Activated CD4-positive, alpha-beta T cell treated with anti-CD3 and anti-CD28 coated beads for 24 hours (primary cell): ENCODE data around the gene GPT2.
"Not testable (repeated sequence)": the region's sequence is repeated elsewhere in the genome, so short reads cannot be mapped to it uniquely, and the experiment has no call there.

Source experiments
- DNase-seq, 2 donors: peaks; one replicate each; pipeline ENCODE4 v3.0.0-alpha.2; 2020; ENCODE audit warnings: low read depth in 2 of 2

Gene GPT2

GRCh38 chr16:46920402-46921068 is 36.4 kb downstream of the GPT2 start:
- DNase-seq: no peak

GRCh38 chr16:46922239-46922638 is 38.1 kb downstream of the GPT2 start:
- no peak for DNase-seq

- no peak for DNase-seq
Observed at GRCh38 chr16:46923513-46924295, 39.5 kb downstream of the GPT2 start.

- no peak for DNase-seq
Observed at GRCh38 chr16:46924402-46924801, 40.2 kb downstream of the GPT2 start.

- no peak for DNase-seq
Observed at GRCh38 chr16:46926470-46927225, 42.5 kb downstream of the GPT2 start.

- no peak for DNase-seq
Observed at GRCh38 chr16:46927273-46927672, 43.1 kb downstream of the GPT2 start.

DNA sequence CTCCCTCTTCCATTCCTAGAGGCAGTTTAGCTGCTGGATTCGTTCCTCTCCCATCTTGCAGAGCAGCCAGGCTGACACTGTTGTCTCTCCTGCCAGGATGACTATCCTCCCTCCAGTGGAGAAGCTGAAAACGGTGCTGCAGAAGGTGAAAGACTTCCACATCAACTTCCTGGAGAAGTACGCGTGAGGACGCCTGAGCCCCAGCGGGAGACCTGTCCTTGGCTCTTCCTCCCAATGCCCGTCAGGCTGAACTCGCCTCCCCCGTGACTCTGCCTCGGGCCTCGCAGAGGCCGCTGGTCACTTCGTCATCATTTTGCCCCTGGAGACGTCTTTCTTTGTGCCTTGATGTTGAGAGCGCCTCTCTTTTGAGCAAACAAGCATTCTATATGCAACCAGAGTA is 44.6 kb downstream of the GPT2 start:
- DNase-seq: no peak

GRCh38 chr16:46929378-46930332 is 45.5 kb downstream of the GPT2 start:
- DNase-seq: peak; percentile 52 to 59

GRCh38 chr16:46930861-46931260 is 46.7 kb downstream of the GPT2 start:
- DNase-seq: no peak

- no peak for DNase-seq
Observed at GRCh38 chr16:46932802-46933201, 48.6 kb downstream of the GPT2 start.

- no peak for DNase-seq
Observed at GRCh38 chr16:46937536-46937935, 53.4 kb downstream of the GPT2 start.

DNA sequence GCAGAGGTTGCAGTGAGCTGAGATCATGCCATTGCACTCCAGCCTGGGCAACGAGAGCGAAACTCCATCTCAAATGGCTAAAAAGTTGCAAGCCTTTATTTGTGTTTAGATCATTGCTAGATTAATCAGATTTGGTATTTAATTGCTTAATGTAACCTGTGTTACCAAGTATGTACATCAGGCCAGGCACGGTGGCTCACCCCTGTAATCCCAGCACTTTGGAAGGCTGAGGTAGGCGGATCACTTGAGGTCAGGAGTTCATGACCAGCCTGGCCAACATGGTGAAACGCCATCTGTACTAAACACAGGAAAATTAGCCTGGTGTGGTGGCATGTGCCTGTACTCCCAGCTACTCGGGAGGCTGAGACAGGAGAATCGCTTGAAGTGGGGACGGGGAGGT is 60.6 kb downstream of the GPT2 start:
- not testable (repeated sequence) for DNase-seq

- peak in 1 of 2 donors; percentile 22 for DNase-seq
Observed at GRCh38 chr16:46947900-46948547, 63.9 kb downstream of the GPT2 start.

DNA sequence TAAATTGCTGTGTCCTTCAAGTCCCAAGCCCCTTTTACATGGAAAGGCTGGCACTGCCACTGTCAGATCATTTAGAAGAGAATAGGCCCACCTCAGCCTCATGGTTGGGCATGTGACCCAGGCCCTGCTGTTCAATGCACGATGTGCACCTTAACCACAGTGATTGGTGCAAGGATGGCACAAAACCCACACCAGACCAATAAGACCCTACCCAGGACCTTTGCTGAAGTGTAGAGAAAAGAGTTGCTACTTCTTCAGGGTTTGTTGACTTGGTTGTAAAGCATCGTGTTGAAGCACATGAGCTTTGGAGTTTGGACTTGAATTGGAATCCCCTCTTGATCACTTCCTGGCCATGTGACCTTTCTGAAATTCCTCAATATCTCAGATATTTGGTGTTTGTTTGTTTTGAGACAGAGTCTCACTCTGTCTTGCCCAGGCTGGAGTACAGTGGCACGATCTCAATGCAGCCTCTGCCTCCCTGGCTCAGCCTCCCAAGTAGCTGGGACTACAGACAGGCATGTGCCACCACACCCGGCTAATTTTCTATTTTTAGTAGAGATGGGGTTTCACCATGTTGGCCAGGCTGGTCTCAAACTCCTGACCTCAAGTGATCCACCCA is 64.5 kb downstream of the GPT2 start:
- DNase-seq: no peak

DNA sequence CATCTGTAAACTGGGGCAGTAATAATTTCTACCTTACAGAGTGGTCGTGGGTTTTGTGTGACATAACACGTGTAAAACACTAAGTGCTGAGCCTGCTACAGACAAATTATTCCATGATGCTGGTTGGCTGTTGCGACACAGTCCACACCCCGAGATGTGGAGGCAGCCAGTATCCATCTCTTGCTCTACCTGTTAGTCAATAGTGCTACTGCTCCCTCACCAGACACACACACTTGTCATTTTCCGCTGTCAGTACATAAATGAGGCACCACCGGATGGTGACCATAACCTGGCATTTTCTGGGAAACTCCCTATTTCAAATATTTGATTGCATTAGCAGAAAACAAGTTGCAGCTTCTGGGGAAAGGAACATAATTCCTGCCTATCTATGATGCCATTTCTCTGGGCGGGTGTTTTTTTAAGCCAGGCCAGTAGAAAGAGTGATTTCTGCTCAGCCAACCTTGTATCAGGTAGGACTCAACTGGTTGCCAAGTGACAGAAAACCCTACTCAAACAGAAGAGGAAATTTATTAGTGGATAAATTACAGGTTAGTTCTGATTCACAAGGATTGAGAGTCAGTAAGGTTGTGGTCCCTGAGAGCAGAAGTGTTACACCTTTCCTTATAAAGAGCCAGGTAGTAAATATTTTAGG is 65.2 kb downstream of the GPT2 start:
- peak in 1 of 2 donors; percentile 12 for DNase-seq

DNA sequence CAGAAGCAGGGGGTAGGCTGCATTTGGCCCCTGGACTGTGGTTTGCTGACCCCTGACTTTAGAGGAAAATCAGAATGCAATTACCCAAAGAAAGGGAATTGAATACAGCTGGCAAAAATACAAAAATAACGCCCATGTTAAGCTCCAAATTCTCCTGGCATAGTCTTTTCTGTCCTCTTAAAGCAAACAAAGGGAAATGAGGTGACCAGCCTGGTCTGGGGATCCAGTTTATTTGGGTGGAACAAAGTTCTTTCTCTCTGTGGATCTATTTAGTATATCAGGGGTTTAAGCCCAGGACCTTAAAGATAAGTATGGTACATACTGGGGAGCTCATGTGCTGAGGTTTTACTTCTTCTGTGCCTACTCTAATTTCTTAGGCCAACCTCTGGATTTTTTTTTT is 65.8 kb downstream of the GPT2 start:
- no peak for DNase-seq

DNA sequence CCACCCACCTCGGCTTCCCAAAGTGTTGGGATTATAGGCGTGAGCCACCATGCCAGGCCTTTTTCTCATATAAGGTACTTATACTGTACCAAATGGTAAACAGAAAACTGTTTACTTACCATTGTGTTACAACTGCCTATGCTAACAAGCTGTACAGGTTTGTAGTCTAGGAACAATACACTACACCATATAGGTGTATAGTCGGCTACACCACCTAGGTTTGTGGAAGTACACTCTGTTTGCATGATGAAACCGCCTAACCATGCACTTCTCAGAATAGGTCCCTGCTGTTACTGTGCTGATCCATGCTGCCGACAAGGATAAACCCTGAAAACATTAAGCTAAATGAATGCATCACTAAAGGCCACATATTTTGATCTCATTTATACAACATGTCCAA is 70.4 kb downstream of the GPT2 start:
- DNase-seq: no peak

DNA sequence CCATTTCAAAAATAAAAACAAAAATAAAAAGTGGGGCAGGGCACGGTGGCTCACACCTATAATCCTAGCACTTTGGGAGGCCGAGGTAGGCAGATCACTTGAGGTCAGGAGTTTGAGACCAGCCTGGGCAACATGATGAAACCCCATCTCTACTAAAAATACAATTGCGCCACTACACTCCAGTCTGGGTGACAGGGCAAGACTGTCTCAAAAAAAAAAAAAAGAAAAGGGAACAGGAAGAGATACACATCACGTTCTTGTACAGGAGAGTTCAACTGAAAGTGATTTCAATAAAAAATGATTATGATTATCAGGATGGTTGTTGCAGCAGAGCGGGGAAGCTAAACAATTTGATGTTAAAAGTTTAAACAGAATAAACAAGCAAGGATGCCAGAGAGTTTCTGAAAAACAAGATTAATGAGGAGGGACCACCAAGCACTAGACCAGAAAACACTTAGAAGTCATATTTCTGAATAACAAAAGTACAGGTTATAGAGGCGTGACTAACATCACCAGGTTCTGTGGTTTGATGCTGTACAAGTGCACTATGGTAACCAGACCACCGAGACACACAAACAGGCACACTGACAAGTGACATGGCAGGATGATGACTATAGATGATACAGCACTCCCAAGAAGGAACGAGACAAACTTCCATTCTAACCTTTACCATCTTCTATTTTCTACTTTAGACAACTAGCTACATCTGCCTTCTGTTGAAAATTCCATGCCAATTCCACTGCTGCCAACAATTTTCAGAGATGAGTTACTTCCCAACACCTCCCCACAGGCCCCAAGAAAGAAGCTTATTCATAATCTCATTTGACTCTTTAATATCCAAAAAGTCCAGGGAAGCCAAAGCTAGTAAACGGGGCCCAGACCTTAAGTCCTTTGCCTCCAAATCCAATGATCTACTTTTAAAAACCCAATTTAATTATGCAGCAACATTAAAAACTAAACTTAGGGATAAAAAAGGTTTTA is 77.5 kb downstream of the GPT2 start:
- DNase-seq: no peak

- no peak for DNase-seq
Observed at GRCh38 chr16:46962629-46963028, 78.5 kb downstream of the GPT2 start.
